Measurements from ENCODE around the gene ITGA3.
A peak's percentile ranks its signal among the peaks of the same experiment; 100 is the strongest.

The ITGA3 gene

GRCh38 chr17:50075446-50076032 lies 19.6 kb downstream of the ITGA3 start:
- DNase-seq: no peak

DNA sequence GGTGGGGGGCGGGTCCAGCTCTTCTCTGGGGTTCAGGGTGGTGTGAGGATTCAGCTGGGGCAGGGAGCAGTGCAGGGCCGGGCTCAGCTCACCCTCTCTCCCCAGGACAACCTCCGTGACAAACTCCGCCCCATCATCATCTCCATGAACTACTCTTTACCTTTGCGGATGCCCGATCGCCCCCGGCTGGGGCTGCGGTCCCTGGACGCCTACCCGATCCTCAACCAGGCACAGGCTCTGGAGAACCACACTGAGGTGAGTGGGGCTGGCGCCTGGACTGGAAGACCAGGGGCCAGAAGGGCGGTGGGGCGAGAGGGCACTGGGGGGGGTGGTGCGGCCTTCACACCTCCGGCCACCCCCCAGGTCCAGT lies 20.3 kb downstream of the ITGA3 start:
- no peak for DNase-seq

DNA sequence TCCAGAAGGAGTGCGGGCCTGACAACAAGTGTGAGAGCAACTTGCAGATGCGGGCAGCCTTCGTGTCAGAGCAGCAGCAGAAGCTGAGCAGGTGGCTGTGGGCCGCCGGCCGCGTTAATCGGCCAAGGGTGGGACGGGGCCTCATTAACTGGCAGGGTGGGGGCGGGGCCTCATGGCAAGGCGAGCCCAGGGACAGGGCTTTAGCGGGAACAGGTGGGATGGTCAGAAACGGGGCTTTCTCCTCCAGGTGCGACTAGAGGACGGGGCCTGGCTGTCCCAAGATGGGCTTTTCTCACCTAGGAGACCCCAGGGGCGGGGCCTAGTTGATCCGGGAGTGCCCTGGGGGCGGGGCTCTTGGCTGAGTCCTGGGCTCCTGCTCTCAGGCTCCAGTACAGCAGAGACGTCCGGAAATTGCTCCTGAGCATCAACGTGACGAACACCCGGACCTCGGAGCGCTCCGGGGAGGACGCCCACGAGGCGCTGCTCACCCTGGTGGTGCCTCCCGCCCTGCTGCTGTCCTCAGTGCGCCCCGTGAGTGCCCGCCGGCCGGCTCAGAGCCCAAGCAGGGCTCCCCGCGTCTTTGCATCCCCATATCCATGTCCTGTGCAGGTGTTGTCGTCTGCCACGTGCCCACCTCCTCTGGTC lies 20.8 kb downstream of the ITGA3 start:
- no peak for DNase-seq

- no peak for DNase-seq
These were observed 22.5 kb downstream of the ITGA3 start for GRCh38 chr17:50078430-50078829.

GRCh38 chr17:50079334-50080095 lies 23.6 kb downstream of the ITGA3 start:
- DNase-seq: no peak

GRCh38 chr17:50080096-50080480 lies 24.2 kb downstream of the ITGA3 start:
- no peak for DNase-seq

- DNase-seq: no peak
These were observed 24.9 kb downstream of the ITGA3 start for GRCh38 chr17:50080827-50081226.

DNA sequence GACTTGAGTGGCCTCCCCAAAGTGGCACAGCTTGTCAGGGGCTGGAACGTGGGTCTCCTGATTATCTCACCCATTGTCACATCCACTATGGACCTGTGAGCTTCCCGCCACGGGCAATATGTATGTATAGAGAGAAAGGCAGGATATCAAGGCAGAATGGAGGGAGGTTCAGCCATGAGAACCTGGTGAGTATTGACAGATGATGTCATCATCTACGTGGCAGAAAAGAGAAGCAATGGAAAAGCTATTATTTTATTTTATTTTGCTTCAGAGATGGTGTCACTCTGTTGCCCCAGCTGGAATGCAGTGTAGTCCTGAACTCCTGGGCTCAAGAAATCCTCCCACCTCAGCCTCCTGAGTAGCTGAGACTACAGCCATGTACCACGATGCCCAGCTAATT lies 25.8 kb downstream of the ITGA3 start:
- no peak for DNase-seq

DNA sequence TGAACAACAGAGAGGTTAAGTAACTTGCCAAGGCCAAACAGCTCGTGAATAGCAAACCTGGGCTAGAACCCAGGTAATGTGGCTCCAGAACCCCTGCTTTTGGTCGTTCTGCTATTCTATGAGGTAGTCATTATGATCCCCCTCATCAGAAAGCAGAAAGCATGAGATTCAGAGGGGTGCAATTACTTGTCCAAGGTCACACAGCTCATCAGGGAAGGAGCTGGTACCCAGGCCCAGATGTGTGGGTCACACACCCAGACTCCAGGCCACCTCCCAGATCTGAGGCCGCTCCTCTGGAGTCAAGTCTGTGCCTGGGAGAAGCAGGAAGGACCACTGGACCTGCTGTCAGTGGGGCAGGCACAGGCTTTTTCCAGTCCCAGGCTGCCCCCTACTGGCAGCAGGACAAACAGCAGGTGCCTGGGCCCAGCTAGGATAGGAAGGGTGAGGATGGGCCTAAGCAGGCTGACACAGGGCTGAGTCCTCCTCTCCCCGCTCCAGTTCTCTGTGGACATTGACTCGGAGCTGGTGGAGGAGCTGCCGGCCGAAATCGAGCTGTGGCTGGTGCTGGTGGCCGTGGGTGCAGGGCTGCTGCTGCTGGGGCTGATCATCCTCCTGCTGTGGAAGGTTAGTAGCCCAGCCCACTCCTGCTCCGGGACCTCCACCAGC lies 31.5 kb downstream of the ITGA3 start:
- peak; percentile 72 for DNase-seq

DNA sequence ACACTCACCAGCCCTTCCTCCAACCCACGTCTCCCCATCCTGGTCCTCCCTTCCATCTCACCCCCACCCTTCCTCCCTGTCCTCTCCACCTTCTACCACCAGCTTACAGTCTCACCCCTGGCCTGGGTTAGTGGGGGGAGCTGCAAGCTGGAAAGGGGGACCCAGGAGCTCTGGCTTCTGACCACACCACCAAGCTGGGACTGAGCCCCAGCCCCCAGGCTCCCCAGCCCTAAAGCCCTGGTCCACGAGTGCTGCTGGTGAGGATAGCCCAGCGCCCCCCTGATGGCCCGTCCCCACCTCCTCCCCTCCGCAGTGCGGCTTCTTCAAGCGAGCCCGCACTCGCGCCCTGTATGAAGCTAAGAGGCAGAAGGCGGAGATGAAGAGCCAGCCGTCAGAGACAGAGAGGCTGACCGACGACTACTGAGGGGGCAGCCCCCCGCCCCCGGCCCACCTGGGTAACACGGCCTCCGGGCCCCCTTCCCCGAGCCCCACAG lies 32.0 kb downstream of the ITGA3 start:
- DNase-seq: no peak

DNA sequence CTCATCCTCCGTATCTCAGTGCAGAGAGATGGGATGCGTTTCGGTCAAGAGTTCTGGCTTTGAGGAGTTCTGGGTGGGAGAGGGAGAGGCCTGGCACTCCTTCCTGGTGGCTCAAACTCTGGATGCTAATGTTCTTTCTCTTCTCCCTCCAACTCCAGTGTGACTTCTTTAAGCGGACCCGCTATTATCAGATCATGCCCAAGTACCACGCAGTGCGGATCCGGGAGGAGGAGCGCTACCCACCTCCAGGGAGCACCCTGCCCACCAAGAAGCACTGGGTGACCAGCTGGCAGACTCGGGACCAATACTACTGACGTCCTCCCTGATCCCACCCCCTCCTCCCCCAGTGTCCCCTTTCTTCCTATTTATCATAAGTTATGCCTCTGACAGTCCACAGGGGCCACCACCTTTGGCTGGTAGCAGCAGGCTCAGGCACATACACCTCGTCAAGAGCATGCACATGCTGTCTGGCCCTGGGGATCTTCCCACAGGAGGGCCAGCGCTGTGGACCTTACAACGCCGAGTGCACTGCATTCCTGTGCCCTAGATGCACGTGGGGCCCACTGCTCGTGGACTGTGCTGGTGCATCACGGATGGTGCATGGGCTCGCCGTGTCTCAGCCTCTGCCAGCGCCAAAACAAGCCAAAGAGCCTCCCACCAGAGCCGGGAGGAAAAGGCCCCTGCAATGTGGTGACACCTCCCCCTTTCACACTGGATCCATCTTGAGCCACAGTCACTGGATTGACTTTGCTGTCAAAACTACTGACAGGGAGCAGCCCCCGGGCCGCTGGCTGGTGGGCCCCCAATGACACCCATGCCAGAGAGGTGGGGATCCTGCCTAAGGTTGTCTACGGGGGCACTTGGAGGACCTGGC lies 33.3 kb downstream of the ITGA3 start:
- DNase-seq: no peak

DNA sequence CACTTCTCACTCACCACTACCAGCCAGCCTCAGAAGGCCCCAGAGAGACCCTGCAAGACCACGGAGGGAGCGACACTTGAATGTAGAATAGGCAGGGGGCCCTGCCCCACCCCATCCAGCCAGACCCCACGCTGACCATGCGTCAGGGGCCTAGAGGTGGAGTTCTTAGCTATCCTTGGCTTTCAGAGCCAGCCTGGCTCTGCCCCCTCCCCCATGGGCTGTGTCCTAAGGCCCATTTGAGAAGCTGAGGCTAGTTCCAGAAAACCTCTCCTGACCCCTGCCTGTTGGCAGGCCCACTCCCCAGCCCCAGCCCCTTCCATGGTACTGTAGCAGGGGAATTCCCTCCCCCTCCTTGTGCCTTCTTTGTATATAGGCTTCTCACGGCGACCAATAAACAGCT lies 34.2 kb downstream of the ITGA3 start:
- DNase-seq: no peak

DNA sequence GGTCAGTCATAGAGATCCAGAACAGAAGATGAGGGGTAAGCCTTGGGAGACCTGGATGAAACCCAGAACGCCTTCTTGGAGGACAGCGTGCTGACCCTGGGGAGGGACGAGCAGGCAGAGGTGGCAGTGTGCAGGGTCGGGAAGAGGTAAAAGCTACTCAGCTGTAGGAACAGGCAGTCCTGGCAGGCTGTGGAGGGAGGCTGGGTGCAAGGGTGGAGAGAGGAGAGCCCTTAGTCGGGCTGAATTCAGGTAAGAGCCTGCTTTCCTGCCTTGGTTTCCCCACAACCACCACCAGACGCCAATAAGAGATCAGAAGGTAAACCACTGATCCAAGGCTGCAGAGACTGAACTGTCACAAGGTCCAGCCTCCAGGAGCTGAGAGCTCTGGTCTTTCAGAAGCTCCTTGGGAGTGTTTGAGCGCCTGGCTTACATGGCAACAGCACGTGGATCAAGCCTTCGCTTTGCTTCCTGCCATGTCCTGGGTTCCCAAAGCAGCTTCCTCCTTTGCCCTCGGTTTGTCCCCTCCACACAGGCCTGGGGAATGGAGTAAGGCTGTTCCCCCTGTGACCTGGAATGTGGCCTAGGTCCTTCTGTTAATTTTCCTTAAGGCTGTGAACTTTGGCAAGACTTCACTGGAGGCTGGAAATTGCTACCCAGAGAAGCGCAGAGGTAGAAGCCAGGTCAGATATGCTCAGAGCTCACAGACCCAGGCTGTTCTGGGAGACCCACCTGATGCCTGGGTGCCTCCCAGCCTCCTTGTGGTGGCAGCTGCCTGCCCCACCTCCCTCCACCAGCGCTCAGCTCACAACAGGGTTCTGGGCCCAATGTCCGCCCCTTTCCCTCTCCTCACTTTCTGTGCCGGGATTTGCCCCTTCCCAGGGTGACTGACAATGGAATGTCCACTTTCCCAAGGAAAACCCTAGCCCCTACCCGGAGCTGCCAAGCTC lies 35.3 kb downstream of the ITGA3 start:
- no peak for DNase-seq

DNA sequence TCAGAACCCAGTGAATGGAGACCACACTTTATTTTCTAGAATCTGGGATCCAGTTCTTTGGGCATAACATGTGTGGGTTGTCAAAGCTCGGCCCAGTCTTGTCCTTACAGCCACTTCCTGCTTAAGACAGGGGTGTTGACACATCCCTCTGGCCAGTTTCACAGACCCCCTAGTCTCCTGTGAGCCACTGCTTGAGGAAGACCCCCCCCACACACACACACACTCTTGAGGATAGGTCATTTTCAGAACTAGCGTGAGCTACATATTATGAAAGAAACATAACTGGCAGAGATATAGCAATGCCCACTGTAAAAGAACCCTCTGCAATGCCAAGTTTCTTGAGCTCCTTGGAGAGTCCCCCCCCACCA lies 36.0 kb downstream of the ITGA3 start:
- no peak for DNase-seq

- no peak for DNase-seq
These were observed 37.3 kb downstream of the ITGA3 start for GRCh38 chr17:50093246-50093645.

DNA sequence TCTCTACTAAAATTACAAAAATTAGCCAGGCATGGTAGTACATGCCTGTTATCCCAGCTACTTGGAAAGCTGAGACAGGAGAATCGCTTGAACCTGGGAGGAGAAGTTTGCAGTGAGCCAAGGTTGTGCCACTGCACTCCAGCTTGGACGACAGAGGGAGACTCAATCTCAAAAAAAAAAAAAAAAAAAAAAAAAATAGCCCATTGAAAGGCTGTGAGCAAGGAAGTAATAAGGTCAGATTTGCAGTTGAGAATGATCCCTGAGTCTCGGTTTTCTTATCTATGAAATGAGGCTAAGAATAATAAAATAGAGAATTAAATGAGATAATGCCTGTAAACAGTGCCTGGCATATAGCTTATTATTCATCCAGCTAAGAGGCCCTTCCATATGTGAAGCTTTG lies 37.9 kb downstream of the ITGA3 start:
- no peak for DNase-seq

DNA sequence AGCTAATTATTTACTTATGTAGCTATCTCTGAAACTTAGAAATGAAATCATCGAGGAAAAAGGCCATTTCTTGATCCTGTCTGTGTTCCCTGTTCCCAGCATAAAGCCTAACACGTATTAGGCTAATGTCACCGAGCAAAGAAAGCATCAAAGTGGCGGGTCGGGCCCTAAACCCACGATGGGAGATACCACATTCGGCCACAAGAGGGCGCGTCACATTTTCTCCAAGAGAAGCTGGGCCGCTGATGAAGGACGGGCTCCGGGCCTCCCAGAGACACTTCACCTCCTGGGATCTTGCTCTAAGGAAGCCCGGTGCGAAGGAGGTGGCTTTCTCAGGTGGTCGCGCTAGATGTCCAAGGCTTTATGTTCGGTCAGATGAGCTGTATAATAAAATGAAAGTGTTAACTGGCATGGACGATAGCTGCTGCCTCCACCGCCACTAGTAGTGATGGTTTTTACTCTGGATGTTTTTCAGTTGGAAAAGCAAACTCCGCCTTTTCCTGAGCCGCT lies 38.4 kb downstream of the ITGA3 start:
- peak; percentile 93 for DNase-seq

- DNase-seq: peak; percentile 94
These were observed 39.1 kb downstream of the ITGA3 start, which contains the start of gene PDK2 for GRCh38 chr17:50094753-50095619. PDK2 (plus strand) TSS chr17:50095351; CDS start chr17:50095436, 85 bp downstream.

DNA sequence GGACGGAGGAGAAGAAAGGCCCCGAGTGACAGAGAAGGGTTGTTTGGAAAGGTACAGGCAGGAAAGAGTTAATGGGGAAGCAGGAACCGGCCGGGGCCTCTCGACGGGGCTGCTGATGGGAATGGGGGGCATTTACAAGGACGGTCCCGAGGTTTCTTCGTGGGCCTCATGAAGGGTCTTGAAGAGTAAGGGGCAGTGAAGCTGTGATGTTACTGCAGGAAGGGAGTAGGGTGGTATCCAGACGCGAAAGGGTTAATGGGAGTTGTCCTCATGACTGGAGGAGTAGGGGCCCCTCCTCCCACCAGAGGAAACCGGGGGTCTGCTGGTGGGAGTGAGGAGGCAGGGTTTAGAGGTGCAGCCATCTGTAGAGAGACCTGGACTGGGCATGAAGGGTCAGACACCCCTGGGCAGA lies 39.7 kb downstream of the ITGA3 start:
- no peak for DNase-seq

- no peak for DNase-seq
These were observed 40.2 kb downstream of the ITGA3 start for GRCh38 chr17:50096092-50096491.
